Measurements from ENCODE around the gene SGMS1. TPM values are rescaled to one million over a fixed set of nuclear protein-coding genes. Genes with fewer than 3 reads are reported as not detected.

SGMS1 gene
- total and polyA plus RNA-seq, 2 experiments from 2014 or later = 15.0 to 34.7 TPM

DNA sequence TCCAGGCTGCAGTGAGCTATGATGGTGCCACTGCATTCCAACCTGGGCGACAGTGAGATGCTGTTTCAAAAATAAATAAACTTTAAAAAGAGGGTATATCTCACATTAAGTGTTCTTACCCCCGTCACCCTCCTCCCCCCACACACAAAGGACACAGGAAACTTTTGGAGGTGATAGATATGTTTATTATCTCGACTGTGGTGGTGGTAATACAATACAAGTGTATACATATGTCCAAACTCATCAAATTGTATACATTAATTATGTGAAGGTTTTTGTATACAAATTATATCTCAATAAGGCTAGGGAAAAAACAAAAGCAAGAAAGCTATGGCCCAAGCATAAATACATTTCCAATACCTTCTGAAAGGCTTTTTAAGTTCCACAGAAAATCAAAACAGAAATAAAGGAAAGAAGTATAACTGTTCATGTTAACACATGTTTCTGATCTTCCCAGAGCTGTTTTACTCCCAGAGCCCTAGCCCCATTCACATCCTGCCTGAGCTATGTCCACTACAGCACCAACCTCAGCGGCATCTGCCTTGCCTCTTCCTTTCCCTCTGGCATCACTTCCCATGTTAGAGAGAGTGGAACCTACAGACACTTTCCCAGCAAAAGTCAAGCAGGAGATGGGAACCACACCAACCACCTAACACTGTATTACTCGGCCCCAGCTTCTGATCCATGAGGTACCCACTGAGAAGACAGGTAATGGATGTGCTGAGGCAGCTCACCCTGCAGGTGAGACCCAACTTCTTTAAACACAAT is 48.1 kb downstream of the SGMS1 start (continued):
- TF ChIP-seq, protein P1, sequence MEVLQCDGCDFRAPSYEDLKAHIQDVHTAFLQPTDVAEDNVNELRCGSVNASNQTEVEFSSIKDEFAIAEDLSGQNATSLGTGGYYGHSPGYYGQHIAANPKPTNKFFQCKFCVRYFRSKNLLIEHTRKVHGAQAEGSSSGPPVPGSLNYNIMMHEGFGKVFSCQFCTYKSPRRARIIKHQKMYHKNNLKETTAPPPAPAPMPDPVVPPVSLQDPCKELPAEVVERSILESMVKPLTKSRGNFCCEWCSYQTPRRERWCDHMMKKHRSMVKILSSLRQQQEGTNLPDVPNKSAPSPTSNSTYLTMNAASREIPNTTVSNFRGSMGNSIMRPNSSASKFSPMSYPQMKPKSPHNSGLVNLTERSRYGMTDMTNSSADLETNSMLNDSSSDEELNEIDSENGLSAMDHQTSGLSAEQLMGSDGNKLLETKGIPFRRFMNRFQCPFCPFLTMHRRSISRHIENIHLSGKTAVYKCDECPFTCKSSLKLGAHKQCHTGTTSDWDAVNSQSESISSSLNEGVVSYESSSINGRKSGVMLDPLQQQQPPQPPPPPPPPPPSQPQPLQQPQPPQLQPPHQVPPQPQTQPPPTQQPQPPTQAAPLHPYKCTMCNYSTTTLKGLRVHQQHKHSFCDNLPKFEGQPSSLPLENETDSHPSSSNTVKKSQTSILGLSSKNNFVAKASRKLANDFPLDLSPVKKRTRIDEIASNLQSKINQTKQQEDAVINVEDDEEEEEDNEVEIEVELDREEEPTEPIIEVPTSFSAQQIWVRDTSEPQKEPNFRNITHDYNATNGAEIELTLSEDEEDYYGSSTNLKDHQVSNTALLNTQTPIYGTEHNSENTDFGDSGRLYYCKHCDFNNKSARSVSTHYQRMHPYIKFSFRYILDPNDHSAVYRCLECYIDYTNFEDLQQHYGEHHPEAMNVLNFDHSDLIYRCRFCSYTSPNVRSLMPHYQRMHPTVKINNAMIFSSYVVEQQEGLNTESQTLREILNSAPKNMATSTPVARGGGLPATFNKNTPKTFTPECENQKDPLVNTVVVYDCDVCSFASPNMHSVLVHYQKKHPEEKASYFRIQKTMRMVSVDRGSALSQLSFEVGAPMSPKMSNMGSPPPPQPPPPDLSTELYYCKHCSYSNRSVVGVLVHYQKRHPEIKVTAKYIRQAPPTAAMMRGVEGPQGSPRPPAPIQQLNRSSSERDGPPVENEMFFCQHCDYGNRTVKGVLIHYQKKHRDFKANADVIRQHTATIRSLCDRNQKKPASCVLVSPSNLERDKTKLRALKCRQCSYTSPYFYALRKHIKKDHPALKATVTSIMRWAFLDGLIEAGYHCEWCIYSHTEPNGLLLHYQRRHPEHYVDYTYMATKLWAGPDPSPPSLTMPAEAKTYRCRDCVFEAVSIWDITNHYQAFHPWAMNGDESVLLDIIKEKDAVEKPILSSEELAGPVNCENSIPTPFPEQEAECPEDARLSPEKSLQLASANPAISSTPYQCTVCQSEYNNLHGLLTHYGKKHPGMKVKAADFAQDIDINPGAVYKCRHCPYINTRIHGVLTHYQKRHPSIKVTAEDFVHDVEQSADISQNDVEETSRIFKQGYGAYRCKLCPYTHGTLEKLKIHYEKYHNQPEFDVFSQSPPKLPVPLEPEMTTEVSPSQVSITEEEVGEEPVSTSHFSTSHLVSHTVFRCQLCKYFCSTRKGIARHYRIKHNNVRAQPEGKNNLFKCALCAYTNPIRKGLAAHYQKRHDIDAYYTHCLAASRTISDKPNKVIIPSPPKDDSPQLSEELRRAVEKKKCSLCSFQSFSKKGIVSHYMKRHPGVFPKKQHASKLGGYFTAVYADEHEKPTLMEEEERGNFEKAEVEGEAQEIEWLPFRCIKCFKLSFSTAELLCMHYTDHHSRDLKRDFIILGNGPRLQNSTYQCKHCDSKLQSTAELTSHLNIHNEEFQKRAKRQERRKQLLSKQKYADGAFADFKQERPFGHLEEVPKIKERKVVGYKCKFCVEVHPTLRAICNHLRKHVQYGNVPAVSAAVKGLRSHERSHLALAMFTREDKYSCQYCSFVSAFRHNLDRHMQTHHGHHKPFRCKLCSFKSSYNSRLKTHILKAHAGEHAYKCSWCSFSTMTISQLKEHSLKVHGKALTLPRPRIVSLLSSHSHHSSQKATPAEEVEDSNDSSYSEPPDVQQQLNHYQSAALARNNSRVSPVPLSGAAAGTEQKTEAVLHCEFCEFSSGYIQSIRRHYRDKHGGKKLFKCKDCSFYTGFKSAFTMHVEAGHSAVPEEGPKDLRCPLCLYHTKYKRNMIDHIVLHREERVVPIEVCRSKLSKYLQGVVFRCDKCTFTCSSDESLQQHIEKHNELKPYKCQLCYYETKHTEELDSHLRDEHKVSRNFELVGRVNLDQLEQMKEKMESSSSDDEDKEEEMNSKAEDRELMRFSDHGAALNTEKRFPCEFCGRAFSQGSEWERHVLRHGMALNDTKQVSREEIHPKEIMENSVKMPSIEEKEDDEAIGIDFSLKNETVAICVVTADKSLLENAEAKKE (CRISPR knock-in tag; IDR thresholded peaks at IDR 0.05) = no peak
- TF ChIP-seq NANOG (IDR thresholded peaks at IDR 0.05; ENCODE audit: borderline replicate concordance) = no peak
- TF ChIP-seq, protein P2, sequence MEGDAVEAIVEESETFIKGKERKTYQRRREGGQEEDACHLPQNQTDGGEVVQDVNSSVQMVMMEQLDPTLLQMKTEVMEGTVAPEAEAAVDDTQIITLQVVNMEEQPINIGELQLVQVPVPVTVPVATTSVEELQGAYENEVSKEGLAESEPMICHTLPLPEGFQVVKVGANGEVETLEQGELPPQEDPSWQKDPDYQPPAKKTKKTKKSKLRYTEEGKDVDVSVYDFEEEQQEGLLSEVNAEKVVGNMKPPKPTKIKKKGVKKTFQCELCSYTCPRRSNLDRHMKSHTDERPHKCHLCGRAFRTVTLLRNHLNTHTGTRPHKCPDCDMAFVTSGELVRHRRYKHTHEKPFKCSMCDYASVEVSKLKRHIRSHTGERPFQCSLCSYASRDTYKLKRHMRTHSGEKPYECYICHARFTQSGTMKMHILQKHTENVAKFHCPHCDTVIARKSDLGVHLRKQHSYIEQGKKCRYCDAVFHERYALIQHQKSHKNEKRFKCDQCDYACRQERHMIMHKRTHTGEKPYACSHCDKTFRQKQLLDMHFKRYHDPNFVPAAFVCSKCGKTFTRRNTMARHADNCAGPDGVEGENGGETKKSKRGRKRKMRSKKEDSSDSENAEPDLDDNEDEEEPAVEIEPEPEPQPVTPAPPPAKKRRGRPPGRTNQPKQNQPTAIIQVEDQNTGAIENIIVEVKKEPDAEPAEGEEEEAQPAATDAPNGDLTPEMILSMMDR (conservative IDR thresholded peaks at IDR 0.05; ENCODE audit: low read depth in 2 of 2) = no peak
- no peak for TF ChIP-seq EZH2 (IDR thresholded peaks at IDR 0.05; ENCODE audit: low read depth, unreplicated experiment)

DNA sequence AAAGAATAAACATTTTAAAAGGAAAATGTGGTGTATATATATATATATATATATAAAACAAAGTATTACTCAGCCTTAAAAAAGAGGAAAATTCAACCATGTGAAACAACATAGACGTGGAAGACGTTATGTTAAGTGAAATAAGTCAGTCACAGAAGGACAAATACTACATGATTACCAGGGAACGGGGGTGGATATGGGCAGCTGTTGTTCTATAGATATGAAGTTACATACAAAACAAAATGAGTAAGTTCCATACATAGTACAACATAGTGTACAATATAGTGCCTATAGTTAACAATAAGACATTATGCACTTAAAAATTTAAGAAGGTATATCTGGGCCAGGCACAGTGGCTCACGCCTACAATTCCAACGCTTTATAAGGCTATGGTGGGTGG is 48.8 kb downstream of the SGMS1 start:
- H3K4me1 Mint-ChIP-seq = peaks cover 76% of the 10 kb centered on the region
- no peak overlapping the region for H3K4me3 ChIP-seq
- no peak overlapping the region for H3K4me3 Mint-ChIP-seq
- H3K27me3 ChIP-seq (ENCODE audit: insufficient read depth) = no peaks in the 10 kb centered on the region
- TF ChIP-seq ZNF331 (CRISPR knock-in tag; IDR thresholded peaks at IDR 0.05; ENCODE audit: low read depth) = no peak
- no peaks in the 10 kb centered on the region; the same call in 1 of the 2 replicates for H4K20me1 ChIP-seq (replicated peaks; ENCODE audit: insufficient read depth)
- no peaks in the 10 kb centered on the region for H3F3A ChIP-seq (replicated peaks; ENCODE audit: low read depth)
- no peaks in the 10 kb centered on the region for H3K36me3 ChIP-seq (ENCODE audit: insufficient read depth)
- H3K4me1 ChIP-seq (ENCODE audit: insufficient read depth) = peaks cover 71% of the 10 kb centered on the region
- no peaks in the 10 kb centered on the region for H3K27me3 Mint-ChIP-seq (ENCODE audit: insufficient read depth, low read depth, poor library complexity)
- no peak overlapping the region for H2AFZ ChIP-seq
- H3K9me3 Mint-ChIP-seq = no peaks in the 10 kb centered on the region
- H3K9me2 ChIP-seq (ENCODE audit: insufficient read depth) = no peaks in the 10 kb centered on the region
- no peak overlapping the region for H3K4me2 ChIP-seq
- ATAC-seq = no peak
- H3K36me3 Mint-ChIP-seq (ENCODE audit: low read depth) = 0 out of 3 replicates have a peak, but pooled peaks cover 1% of the 10 kb centered on the region
- no peak overlapping the region for H3K27ac ChIP-seq (ENCODE audit: low read depth)
- peaks cover 86% of the 10 kb centered on the region for H3K79me2 ChIP-seq (replicated peaks; ENCODE audit: insufficient read depth)
- no peak for DNase-seq (ENCODE audit: low spot score)
- no peak overlapping the region for H3K27ac Mint-ChIP-seq
